Measurements from ENCODE around the gene VAC14. TPM values are rescaled to one million over a fixed set of nuclear protein-coding genes. Genes with fewer than 3 reads are reported as not detected.

Gene VAC14
- total RNA-seq, 1 donor from 2014 or later: 75.1 TPM

DNA sequence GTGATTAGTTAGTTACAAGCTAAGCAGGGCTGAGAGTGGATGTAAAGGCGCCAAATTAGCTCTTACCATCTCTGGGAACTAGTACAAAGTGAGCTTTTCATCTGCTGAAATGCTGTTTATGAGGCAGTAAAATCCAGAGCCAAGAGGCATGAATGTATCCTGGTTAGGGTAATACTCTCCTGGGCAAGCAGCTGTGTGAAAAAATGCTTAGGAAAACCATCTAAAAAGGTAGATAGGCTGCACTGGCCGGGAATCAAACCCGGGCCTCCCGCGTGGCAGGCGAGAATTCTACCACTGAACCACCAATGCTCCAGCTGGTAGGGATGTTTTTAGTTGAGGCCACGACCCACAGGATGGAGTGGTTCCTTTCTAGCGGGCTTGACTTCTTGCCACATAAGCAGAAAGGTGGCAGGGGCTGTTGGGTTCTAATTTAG lies 23.0 kb downstream of the VAC14 start:
- Histone ChIP-seq H3K36me3 (peaks cover 29 to 42% of the 10 kb centered on the region in 2 donors), H3K9me3 (no peaks in the 10 kb centered on the region), H3K27me3 (no peaks in the 10 kb centered on the region), H3K4me3 (no peak overlapping the region), H3K4me1 (no peaks in the 10 kb centered on the region), H3K27ac (no peak overlapping the region)
- intact Hi-C loops (cut with DNase I): no loop called here
- DNase-seq (ENCODE audit: low spot score in 2 of 2): no peak
- TF ChIP-seq, protein P1, sequence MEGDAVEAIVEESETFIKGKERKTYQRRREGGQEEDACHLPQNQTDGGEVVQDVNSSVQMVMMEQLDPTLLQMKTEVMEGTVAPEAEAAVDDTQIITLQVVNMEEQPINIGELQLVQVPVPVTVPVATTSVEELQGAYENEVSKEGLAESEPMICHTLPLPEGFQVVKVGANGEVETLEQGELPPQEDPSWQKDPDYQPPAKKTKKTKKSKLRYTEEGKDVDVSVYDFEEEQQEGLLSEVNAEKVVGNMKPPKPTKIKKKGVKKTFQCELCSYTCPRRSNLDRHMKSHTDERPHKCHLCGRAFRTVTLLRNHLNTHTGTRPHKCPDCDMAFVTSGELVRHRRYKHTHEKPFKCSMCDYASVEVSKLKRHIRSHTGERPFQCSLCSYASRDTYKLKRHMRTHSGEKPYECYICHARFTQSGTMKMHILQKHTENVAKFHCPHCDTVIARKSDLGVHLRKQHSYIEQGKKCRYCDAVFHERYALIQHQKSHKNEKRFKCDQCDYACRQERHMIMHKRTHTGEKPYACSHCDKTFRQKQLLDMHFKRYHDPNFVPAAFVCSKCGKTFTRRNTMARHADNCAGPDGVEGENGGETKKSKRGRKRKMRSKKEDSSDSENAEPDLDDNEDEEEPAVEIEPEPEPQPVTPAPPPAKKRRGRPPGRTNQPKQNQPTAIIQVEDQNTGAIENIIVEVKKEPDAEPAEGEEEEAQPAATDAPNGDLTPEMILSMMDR (IDR thresholded peaks at IDR 0.05): no peak

GRCh38 chr16:70777496-70777895 lies 23.5 kb downstream of the VAC14 start:
- H3K9me3 ChIP-seq: no peaks in the 10 kb centered on the region
- H3K27me3 ChIP-seq: no peaks in the 10 kb centered on the region
- no peak for DNase-seq (ENCODE audit: low spot score in 2 of 2)
- H3K4me3 ChIP-seq: no peak overlapping the region
- H3K4me1 ChIP-seq: no peaks in the 10 kb centered on the region
- H3K36me3 ChIP-seq: peaks cover 25 to 37% of the 10 kb centered on the region in 2 donors
- intact Hi-C loops (cut with DNase I): no loop called here
- H3K27ac ChIP-seq: no peak overlapping the region
- TF ChIP-seq, protein P1 (IDR thresholded peaks at IDR 0.05): no peak

GRCh38 chr16:70775399-70775798 lies 25.6 kb downstream of the VAC14 start:
- no peaks in the 10 kb centered on the region for H3K9me3 ChIP-seq
- H3K36me3 ChIP-seq: peaks cover 7 to 25% of the 10 kb centered on the region in 2 donors
- no peaks in the 10 kb centered on the region for H3K27me3 ChIP-seq
- no peaks in the 10 kb centered on the region for H3K4me1 ChIP-seq
- H3K4me3 ChIP-seq: no peak overlapping the region
- intact Hi-C loops (cut with DNase I): no loop called here
- DNase-seq (ENCODE audit: low spot score in 2 of 2): no peak
- H3K27ac ChIP-seq: no peak overlapping the region
- TF ChIP-seq, protein P1 (IDR thresholded peaks at IDR 0.05): no peak

DNA sequence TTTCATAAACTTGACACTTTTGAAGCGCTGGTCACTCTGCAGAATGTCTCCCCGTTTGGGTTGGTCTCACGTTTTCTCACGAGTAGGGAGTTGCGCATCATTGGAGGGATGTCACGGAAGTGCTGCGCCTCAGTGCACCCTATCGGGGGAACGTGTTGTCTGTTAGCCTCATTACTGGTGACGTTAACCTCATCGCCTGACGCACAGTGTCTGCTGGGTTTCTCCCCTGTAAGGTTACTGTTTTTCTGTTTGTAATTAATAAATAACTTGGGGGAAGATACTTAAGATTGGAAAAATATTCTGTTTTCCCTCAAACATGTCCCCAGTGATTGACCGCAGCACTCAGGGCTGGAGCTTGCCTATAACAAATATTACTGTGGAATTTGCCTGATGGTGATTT lies 26.7 kb downstream of the VAC14 start:
- intact Hi-C loops (cut with DNase I): loop anchor here (5.0 kb wide), 2 partner anchors 37 to 247 kb away; no protein-coding TSS in a partner anchor
- H3K36me3 ChIP-seq: peaks cover 6 to 20% of the 10 kb centered on the region in 2 donors
- no peak for DNase-seq (ENCODE audit: low spot score in 2 of 2)
- H3K27me3 ChIP-seq: no peaks in the 10 kb centered on the region
- TF ChIP-seq, protein P1 (IDR thresholded peaks at IDR 0.05): no peak
- H3K4me3 ChIP-seq: no peak overlapping the region
- no peaks in the 10 kb centered on the region for H3K9me3 ChIP-seq
- H3K4me1 ChIP-seq: no peaks in the 10 kb centered on the region
- H3K27ac ChIP-seq: no peak overlapping the region

GRCh38 chr16:70772493-70772892 lies 28.5 kb downstream of the VAC14 start:
- H3K27me3 ChIP-seq: no peaks in the 10 kb centered on the region
- TF ChIP-seq, protein P1 (IDR thresholded peaks at IDR 0.05): no peak
- intact Hi-C loops (cut with DNase I): loop anchor here (5.0 kb wide), 2 partner anchors 35 to 245 kb away; no protein-coding TSS in a partner anchor
- H3K9me3 ChIP-seq: no peaks in the 10 kb centered on the region
- no peak for DNase-seq (ENCODE audit: low spot score in 2 of 2)
- H3K4me3 ChIP-seq: no peak overlapping the region
- peaks cover 0 to 5% of the 10 kb centered on the region in 2 donors for H3K4me1 ChIP-seq
- no peak overlapping the region for H3K27ac ChIP-seq
- H3K36me3 ChIP-seq: peaks cover 3 to 13% of the 10 kb centered on the region in 2 donors

Data from ascending aorta (tissue), 2 donors.